Cardiac fibroblast (primary cell): Measurements from ENCODE around the gene KLHL13.

Experiments
- DNase-seq, 2 donors: peaks; one replicate each; pipeline versions ENCODE4 v3.0.0 to v3.0.0-alpha.2; 2010; ENCODE audit warnings: low read depth in 2 of 2
- H3K4me3 ChIP-seq, 2 donors: replicated peaks in 1 of 2; 1 replicate in 1 of 2; 2 replicates in 1 of 2; pipeline ENCODE4 v1.5.1; 2011; ENCODE audit warnings: low read depth in 2 of 2, low read length in 2 of 2, mild to moderate bottlenecking in 2 of 2, moderate library complexity in 1 of 2
- CTCF ChIP-seq: IDR thresholded peaks from one replicate; pipeline ENCODE4 v1.5.1; 2011; ENCODE audit warnings: low read depth, mild to moderate bottlenecking, low read length, inconsistent platforms

KLHL13 gene

GRCh38 chrX:117898226-117898625 is 218.4 kb downstream of the KLHL13 start:
- no peak overlapping the region for H3K4me3 ChIP-seq
- no peak for DNase-seq
- no peak for TF ChIP-seq CTCF

- no peak for TF ChIP-seq CTCF
- DNase-seq = no peak
- H3K4me3 ChIP-seq = no peak overlapping the region
Observed at GRCh38 chrX:117895418-117895817, 221.2 kb downstream of the KLHL13 start.

- no peak for DNase-seq
- no peak for TF ChIP-seq CTCF
Observed at GRCh38 chrX:117892469-117892868, 224.1 kb downstream of the KLHL13 start.

GRCh38 chrX:117871796-117872195 is 244.8 kb downstream of the KLHL13 start:
- DNase-seq = no peak
- H3K4me3 ChIP-seq = no peak overlapping the region
- no peak for TF ChIP-seq CTCF

More at GRCh38 chrX:117892469-117892868, 224.1 kb downstream of the KLHL13 start:
- no peak overlapping the region for H3K4me3 ChIP-seq

- DNase-seq = no peak
- TF ChIP-seq CTCF = no peak
- no peak overlapping the region for H3K4me3 ChIP-seq
Observed at GRCh38 chrX:117860517-117860916, 256.1 kb downstream of the KLHL13 start.

DNA sequence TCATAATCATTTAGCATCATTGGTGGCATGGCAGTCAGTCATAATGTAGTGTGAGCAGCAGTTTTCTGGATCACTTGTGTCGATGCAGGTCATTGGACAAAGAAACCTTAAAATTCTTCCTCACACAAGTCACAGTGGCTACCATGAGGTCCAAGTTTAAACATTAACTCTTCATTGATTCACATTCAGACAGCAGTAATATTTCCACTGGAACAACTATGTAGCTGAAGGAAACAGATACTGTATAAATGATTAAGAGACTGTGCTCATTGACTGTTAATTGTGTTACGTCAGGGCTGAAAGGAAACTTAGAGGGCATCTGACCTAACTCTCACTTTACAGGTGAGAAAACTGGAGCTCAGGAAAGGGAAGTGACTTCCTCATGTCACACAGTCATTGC is 261.8 kb downstream of the KLHL13 start:
- TF ChIP-seq CTCF = no peak
- H3K4me3 ChIP-seq = no peak overlapping the region
- DNase-seq = no peak

DNA sequence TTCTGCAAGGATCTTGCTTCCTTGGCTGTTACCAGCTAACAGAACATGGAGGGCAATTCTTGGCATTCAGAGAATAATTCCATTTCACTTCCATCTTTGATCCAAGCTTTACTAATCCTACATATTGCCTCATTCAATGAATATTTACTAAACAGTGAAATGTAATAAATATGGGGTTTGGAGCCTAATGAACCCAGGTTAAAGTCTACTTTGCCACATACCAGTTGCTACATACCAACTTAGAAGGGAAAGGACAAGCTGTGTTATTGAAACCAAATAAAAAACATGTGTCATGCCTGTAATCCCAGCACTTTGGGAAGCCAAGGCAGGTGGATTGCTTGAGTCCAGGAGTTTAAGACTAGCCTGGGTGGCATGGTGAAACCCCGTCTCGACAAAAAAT is 265.6 kb downstream of the KLHL13 start:
- TF ChIP-seq CTCF = no peak
- H3K4me3 ChIP-seq = no peak overlapping the region
- DNase-seq = no peak
